ENCODE results near the gene CHAC2.
"Not testable (repeated sequence)": the region's sequence is repeated elsewhere in the genome, so short reads cannot be mapped to it uniquely, and the experiment has no call there.

Gene CHAC2

DNA sequence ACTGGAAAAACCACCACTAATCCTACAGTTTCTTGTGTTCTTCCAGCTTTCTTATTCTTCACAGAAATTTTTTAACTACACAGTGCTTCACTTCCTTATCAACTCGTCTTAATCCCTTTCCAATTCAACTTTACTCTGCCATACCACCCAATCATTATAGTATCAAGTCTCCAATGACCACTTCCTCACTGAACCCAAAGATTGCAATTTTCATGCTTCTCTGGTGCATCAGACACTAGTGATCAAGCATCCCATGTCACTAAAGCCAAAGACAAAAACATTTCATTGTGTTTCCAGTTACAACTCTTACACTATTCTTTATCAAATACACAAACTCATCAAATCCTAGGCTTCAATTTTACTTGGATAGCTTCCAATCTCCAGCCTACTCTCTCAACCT lies 9.5 kb downstream of the CHAC2 start:
- DNase-seq, result no peak

DNA sequence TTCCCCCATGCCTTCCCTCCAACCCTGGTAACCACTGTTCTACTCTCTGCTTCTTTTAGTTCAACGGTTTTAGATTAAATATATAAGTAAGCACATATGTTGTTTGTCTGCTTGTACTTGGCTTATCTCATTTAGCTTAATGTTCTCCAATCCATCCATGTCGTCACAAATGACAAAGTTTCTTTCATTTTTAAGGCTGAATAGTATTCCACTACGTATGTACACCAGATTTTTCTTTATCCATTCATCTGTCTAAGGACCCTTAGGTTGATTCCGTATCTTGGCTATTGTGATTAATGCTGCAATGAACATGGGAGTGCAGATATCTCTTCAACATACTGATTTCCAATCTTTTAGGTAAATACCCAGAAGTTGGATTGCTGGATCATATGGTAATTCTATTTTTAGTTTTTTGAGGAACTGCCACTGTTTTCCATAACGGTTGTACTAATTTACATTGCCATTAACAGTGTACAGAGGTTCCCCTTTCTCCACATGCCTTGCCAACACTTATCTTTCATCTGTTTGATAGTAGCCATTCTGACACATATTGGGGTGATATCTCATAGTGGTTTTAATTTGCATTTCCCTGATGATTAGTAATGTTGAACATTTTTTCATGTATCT lies 11.0 kb downstream of the CHAC2 start:
- DNase-seq, result no peak

DNA sequence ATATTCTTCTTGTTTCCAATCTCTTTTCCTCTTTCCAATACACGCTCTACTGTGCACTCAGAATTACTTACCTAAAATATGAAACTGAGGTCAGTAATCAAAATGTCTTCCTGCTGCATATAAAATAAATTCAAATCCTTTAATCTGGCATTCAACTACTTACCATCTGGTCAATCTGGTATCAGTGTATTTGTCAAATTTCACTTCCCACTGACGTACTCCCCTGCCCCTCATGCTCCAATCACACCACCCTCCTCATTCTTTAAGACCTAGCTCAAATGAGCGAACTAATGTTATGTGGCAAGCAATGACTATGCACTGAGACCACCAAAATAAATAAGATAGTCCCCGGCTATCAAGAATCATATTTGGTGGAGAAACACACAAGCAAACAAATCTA lies 12.5 kb downstream of the CHAC2 start:
- no peak for DNase-seq

DNA sequence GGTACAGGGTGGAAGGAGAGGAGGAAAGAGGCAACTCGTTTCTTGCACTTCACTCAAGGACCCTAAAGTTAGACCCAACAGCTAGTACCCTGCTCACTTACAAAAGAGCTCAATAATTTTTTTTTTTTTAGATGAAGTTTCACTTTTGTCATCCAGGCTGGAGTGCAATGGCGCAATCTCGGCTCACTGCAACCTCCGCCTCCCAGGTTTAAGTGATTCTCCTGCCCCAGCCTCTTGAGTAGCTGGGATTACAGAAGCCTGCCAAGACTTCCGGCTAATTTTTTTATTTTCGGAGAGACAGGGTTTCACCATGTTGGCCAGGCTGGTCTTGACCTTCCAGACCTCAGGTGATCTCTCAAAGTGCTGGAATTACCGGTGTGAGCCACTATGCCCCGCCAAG lies 15.1 kb downstream of the CHAC2 start:
- no peak for DNase-seq

DNA sequence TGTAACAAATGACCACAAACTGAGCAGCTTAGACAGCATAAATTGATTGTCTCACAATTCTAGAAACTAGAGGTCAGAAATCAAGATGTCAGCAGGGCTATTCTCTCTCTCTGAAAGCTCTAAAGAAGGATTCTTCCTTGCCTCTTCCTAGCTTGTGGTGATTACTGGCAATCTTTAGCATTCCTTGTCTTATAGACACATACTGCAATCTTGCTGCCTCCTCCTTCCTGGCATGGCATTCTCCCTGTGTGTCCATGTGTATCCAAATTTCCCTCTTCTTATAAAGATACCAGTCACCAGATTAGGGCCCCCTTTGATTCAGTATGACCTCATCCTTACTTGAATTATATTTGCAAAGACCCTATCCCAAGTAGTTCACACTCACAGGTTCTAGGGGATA lies 16.8 kb downstream of the CHAC2 start:
- DNase-seq, result no peak

DNA sequence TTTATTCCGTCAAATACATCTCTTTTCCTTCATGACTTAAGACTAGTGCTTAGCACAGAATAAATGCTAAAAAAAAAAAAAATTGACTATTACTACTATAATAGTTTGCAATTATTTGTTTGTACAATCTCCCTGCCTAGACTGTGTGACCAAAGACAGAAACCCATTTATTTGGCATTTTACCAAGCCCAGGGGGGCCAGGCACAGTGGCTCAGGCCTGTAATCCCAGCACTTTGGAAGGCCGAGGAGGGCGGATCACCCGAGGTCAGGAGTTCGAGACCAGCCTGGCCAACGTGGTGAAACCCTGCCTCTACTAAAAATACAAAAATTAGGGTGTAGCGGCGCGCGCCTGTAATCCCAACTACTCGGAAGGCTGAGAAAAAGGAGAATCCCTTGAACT lies 17.8 kb downstream of the CHAC2 start:
- peak in 2 of 56 donors; percentile 0 to 12 for DNase-seq

DNA sequence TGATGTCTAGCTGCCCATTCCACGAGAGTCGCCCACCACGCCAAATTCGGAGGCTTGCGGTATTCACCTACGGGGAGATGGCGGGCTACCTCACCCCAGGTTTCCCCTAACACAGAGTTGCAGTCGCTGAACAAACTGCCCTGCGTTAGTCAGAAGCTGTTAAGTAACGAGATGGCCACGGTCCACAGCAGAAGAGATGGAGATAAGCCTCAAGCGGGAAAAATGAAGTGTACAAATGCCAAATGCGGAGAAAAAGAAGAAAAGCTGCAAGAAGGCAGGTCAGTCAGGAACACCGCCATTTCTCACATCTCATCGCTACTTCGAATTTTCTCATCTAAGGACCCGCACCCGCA lies 18.7 kb downstream of the CHAC2 start:
- peak in 12 of 56 donors; percentile 13 to 67 (median 39) for DNase-seq

DNA sequence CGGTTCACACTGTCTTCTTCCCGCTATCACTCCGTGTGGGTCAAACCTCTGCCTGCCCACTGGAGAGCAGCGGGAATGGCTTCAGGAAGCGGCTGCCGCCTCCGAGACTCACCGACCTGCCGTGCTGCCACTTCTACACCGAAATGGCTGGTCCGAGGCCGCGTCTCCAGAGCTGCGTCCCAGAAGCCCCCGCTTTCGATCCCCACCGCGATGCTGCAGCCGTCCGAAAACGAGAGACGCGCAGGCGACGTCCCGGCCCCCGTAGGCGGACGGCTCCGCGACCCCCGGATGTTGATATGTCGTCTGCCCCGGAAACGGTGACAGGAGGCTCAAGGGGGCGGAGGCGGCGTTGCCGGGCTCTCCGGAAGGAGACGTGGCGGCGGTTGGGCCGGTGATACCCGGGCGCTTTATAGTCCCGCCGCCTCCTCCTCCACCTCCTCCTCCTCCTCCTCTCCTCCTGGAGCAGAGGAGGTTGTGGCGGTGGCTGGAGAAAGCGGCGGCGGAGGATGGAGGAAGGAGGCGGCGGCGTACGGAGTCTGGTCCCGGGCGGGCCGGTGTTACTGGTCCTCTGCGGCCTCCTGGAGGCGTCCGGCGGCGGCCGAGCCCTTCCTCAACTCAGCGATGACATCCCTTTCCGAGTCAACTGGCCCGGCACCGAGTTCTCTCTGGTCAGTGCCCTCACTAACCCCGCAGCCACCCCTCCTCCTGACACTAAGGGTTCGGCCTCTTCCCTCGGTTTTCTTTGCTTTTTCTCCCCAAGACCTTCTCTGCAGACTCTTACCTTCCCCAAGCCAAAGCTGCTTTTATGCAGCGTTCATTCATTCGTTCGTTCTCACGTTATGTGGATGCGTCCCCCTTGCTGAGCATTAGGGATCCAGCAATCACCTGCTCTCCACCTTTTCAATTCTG lies 19.4 kb downstream of the CHAC2 start, which contains the start of the genes ASB3 and ERLEC1:
TSS of gene ASB3 (minus strand) at position 249 of the 909 bp plus-strand sequence. CDS start 21,381 bp downstream, outside the sequence.
TSS of gene ERLEC1 (plus strand) at position 340 of the 909 bp plus-strand sequence. CDS start at position 507, 167 bp downstream.
- peak; percentile 38 to 94 (median 86) for DNase-seq

DNA sequence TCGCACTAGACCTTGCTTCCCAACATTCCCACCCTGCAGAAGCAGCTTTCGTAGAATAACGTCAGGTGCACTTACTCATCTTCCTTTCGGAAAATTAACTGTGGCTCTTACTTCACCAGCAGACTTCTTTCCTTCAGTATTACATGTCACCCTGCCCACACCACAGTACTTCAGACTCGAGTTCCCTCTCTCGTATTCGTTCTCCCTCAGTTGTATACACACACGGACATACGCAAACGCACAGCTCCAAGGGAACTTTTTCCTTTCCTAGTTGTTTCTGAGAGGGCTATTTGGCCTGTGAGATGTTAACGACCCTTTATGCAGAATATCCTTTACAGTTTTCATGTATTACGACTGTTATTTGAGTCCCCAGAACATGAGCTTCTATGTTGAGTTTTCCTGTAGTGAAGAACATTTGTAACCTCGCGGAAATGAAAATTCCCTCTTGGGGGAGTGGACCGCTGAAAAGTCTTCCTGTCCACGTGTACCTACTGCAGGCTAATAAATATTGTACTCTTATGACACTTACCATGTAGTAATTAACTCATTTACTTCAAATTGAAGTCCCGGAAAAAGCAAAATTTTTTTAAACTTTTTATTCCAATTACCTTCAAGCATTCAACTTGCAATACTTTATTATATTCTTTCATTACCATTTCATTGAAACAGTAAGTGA lies 20.1 kb downstream of the CHAC2 start:
- peak in 1 of 56 donors; percentile 38 for DNase-seq

DNA sequence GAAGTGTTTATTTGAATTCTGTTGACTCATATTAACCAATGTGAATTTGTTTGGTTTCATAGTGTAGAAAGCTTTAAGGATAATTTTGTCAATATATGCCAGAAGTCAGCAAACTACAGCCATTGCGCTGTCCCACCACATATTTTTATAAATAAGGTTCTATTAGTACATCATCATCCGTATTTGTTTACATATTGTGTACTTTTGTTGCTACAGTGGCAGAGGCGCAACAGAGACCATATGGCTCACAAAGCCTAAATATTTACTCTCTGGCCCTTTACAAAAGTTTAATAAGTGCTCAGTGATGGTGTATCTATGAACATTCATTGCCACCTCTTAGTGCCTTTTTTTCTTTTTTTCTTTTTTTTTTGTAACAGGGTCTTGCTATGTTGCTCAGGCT lies 25.7 kb downstream of the CHAC2 start:
- no peak for DNase-seq

DNA sequence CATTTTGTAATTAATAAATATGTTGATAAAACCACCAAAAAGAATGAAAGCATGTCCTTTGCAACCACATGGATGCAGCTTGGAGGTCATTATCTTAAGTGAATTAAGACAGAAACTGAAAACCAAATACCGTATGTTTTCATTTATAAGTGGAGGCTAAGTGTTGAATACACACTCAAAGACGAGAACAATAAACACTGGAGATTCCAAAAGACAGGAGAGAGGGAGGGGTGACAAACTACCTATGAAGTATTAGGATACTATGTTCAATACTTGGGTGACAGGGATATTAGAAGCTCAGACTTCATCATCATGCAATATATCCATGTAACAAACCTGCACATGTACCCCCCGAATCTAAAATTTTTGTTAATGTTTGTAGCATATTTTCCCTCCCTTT lies 26.2 kb downstream of the CHAC2 start:
- DNase-seq, result no peak

DNA sequence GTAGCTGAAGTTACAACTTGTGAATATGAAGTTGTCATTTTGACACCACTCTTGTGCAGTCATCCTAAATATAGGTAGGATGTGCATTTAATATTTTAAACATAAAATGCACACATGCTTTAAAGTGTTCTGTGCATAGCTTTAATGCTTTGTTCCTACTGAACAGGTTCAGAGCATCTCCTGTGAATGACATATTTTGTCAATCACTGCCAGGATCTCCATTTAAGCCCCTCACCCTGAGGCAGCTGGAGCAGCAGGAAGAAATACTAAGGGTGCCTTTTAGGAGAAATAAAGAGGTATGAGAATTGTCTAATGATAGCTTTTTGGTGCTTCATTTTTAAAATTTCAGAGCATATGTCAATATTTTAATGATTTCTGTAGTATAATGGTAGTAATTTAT lies 33.9 kb downstream of the CHAC2 start:
- DNase-seq, result no peak

DNA sequence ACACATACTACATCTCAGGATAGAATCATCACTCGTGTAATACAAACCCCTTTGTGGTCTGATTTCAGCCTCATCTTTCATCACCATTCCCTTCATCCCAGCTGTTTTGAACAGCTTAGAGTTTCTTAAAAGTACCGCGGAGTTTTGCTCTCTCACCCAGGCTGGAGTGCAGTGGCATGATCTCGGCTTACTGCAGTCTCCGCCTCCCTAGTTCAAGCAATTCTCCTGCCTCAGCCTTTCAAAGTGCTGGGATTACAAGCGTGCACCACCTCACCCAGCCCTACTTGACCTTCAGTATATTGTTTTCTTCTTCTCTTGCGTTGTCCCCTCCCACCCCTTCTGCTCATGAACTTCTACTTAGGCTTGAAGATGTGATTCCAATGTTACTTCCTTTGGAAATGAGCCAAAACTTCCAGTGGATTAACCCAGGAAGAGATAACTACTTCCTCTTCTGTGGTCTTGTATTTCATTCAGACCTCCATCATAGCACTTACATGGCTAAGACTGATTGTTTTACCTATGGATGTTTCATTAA lies 35.1 kb downstream of the CHAC2 start:
- DNase-seq, result no peak

DNA sequence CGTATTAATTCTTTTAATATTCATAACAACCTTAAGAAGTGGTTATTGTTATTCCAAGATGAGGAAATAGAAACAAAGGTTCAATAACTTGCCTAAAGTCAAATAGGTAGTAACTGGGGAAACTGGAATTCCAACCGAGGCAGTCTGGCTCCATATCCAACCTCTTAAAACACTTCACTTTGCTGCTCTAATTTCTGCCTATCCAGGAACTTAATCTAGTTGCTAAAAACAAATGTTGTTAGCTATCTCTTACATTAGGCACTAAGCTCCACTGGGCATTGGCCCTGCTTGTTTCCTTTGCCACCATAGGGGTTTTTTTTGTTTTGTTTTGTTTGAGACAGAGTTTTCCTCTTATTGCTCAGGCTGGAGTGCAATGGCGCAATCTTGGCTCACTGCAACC lies 44.0 kb downstream of the CHAC2 start:
- DNase-seq, result no peak

DNA sequence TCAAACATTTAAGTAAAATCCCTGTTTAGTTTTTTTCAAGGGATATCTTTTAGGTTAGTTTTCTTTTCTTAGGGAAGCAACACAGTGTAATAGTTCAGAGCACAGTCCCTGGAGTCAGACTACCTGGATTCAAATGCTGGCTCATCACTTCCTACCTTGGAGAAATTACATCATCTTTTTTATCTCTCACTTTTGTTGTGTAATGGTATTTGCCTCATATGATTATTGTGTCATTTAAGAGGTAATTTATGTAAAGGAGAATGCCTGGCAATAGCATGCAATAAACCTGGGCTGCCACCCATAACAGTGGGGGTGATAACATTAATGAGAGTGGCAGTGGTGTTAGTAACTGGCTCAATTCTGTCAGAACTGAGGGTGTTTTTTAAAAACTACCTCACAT lies 45.5 kb downstream of the CHAC2 start:
- DNase-seq, result no peak

DNA sequence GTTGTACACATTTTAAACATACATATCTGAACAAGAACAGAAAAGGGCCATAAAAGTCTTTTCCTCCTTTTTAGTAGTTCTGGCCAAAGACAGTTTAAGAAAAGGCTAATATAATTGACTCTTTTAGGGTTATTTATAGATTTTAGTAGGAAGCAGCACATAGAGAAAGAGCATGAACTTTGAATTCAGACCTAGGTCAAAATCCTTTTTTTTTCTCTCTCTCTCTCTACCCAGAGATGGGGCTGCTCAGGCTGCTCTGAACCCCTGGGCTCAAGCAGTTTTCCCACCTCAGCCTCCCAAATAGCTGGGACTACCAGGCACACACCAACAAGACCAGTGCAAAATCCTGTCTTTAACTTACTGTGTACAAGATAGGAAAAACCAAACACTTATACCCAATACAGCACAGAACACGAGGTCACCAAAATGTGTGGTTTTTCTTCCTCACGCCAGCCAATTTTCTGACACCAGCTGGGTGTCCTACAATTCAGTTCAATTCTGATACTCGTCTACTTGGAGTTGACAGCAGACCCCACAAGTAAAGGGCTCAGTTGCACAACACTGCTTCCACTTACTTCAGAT lies 51.3 kb downstream of the CHAC2 start:
- no peak for DNase-seq

DNA sequence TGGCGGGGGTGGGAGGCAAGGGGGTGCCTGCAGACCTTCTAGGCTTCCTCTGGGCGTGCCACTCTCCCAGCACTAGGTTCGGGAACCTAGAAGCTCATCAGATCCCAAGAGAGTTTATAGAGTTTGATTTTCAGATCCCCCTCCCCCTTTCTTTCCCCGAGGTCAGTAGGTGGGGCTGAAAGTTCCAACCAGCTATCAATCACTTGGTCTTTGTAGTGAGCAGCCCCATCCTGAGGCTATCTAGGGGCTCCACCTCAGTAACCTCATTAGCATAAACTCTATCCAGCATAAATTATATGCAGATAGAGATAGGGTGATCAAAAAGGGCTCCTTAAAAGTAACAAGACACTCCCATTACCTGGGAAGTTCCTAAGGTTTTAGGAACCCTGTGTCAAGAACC lies 52.0 kb downstream of the CHAC2 start:
- DNase-seq, result no peak

DNA sequence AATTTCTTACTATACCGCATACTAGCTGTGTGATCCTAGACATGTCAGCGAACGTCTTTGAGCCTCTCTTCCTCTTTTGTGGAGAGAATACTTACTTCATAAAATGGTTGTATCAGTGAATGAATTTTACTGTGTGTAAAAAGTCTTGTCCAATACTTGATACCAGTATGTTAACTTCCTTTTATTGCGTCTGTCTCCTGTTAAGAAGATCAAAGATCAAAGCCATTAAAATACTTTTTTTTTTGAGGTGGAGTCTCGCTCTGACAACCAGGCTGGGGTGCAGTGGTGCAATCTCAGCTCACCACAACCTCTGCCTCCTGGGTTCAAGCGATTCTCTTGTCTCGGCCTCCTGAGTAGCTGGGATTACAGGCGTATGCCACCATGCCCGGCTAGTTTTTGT lies 52.4 kb downstream of the CHAC2 start:
- DNase-seq, result no peak

DNA sequence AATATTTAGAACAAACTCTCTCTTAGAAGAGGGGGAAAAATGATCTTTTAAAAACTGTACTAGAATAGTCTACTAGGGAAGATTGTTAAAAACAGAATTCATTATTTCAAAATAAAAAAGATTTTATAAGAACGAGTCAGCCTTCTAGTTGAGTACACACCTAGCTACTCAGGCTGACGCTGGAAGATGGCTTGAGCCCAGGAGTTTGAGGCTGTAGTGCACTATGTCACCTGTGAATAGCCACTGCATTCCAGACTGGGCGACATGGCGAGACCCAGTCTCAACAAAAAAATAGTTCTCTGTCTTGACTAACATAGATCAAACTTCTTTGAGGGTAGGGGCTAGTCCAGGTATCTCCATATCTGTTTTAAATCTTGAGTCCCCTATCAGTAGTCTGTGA lies 53.1 kb downstream of the CHAC2 start:
- no peak for DNase-seq

DNA sequence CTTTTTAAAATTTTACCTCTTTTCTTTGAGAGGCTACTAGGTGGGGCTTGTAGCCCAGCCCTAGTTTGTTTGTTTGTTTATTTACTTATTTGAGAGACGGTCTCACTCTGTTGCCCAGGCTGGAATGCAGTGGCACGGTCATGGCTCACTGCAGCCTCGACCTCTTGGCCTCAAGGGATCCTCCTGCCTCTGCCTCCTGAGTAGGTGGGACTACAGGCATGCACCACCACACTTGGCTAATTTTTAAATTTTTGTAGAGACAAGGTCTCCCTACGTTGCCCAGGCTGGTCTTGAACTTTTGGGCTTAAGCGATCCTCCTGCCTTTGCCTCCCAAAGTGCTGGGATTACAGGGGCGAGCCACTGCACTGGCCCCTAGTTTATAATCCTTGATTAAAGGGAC lies 54.2 kb downstream of the CHAC2 start:
- no peak for DNase-seq

DNA sequence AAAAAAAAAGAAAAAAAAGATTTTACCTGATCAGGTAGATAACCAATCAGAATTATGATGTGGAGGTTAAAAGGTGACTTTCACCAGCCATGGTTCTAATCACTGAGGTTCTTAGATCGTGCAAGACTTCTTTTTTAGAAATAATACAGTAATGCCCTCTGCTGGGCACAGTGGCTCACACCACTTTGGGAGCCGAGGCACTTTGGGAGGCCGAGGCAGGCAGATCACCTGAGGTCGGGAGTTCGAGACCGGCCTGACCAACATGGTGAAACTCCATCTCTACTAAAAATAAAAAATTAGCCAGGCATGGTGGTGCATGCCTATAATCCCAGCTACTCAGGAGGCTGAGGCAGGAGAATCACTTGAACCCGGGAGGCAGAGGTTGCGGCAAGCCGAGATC lies 56.0 kb downstream of the CHAC2 start:
- not testable (repeated sequence) for DNase-seq
